B cell (primary cell): Measurements from ENCODE around the gene PARP12. TPM values are rescaled to one million over a fixed set of nuclear protein-coding genes. Genes with fewer than 3 reads are reported as not detected.

Experiments
- ATAC-seq: fragments of 200-7000 bp; cut with Tn5 transposase; one replicate; pipeline ENCODE4 v1.10.0; 2021; ENCODE audit warnings: low read depth, mild to moderate bottlenecking, moderate number of reproducible peaks, moderate library complexity
- CTCF ChIA-PET: fragments of 350-600 bp; sonication (Branson Sonifier 250); formaldehyde crosslinking; loops from one replicate; lab custom pipeline; 2021; ENCODE audit warnings: antibody characterized with exemption, inconsistent platforms; lab: Charles Lee
- POLR2A ChIA-PET: fragments of 350-600 bp; sonication (Branson Sonifier 250); formaldehyde crosslinking; loops from one replicate; lab custom pipeline; 2021; ENCODE audit warnings: antibody characterized with exemption; lab: Charles Lee
- DNase-seq: peaks from one replicate; pipeline ENCODE4 v3.0.0; 2013
- H2AFZ ChIP-seq: 2 replicates; pipeline ENCODE4 v1.6.1; 2012; ENCODE audit warnings: mild to moderate bottlenecking, low read depth, low read length; ENCODE audit not compliant: insufficient read depth, poor library complexity, severe bottlenecking
- H3K27ac ChIP-seq, 2 donors: 1 replicate in 1 of 2; 2 replicates in 1 of 2; pipeline ENCODE4 v1.5.1; 2012 to 2013; ENCODE audit warnings: low read length in 2 of 2, mild to moderate bottlenecking in 2 of 2, moderate library complexity in 1 of 2
- H3K27me3 ChIP-seq, 4 experiments: fragments of 200-600 bp in 1 of 4; sonication (generic) in 1 of 4; replicated peaks in 1 of 4; 1 replicate in 2 of 4; 2 replicates in 2 of 4; pipeline versions ENCODE4 v1.6.1 to v1.7.0; 2013 to 2016; ENCODE audit warnings: low read length in 3 of 4, mild to moderate bottlenecking in 2 of 4, mixed read lengths in 1 of 4, moderate library complexity in 1 of 4; ENCODE audit not compliant: insufficient read depth in 4 of 4, control insufficient read depth in 3 of 4; ENCODE audit errors: control extremely low read depth in 1 of 4
- H3K36me3 ChIP-seq, 2 experiments: replicated peaks in 1 of 2; 1 replicate in 1 of 2; 2 replicates in 1 of 2; pipeline versions ENCODE4 v1.6.1 to v1.7.1; 2013; ENCODE audit warnings: low read length in 1 of 2; ENCODE audit not compliant: insufficient read depth in 2 of 2, control insufficient read depth in 1 of 2; ENCODE audit errors: control extremely low read depth in 1 of 2, extremely low read depth in 1 of 2
- H3K4me1 ChIP-seq, 2 donors: fragments of 200-600 bp in 1 of 2; sonication (generic) in 1 of 2; 1 replicate in 1 of 2; 2 replicates in 1 of 2; pipeline versions ENCODE4 v1.5.1 to v1.6.1; 2013 to 2017; ENCODE audit warnings: low read length in 2 of 2; ENCODE audit not compliant: control insufficient read depth in 2 of 2, insufficient read depth in 2 of 2
- H3K4me2 ChIP-seq: replicated peaks from 2 replicates; pipeline ENCODE3; 2012; ENCODE audit warnings: mild to moderate bottlenecking, low read depth, low read length; ENCODE audit not compliant: poor library complexity, severe bottlenecking
- H3K4me3 ChIP-seq, 5 experiments: fragments of 200-600 bp in 1 of 5; sonication (generic) in 1 of 5; 1 replicate in 3 of 5; 2 replicates in 2 of 5; pipeline versions ENCODE4 v1.5.1 to v1.7.0; 2011 to 2016; ENCODE audit warnings: low read length in 4 of 5, mild to moderate bottlenecking in 4 of 5, low read depth in 2 of 5, control low read depth in 1 of 5, moderate library complexity in 1 of 5; ENCODE audit not compliant: insufficient read depth in 1 of 5; ENCODE audit errors: control extremely low read depth in 1 of 5, extremely low read depth in 1 of 5
- H3K79me2 ChIP-seq: fragments of 200-600 bp; sonication (generic); one replicate; pipeline ENCODE4 v1.6.0; 2016; ENCODE audit warnings: low read length; ENCODE audit not compliant: control insufficient read depth, insufficient read depth
- H3K9ac ChIP-seq: fragments of 200-600 bp; sonication (generic); 2 replicates; pipeline ENCODE4 v1.6.1; 2017; ENCODE audit warnings: mild to moderate bottlenecking, low read length, moderate library complexity
- H3K9me3 ChIP-seq, 3 donors: one replicate each; pipeline versions ENCODE4 v1.6.1 to v1.7.1; 2013; ENCODE audit warnings: low read length in 2 of 3; ENCODE audit not compliant: control insufficient read depth in 2 of 3, insufficient read depth in 1 of 3; ENCODE audit errors: control extremely low read depth in 1 of 3
- H4K20me1 ChIP-seq: 2 replicates; pipeline ENCODE4 v1.6.0; 2012; ENCODE audit warnings: mild to moderate bottlenecking, low read length; ENCODE audit not compliant: insufficient read depth, control insufficient read depth, poor library complexity, severe bottlenecking
- H3K27ac Mint-ChIP-seq: one replicate; pipeline ENCODE4 v1.8.0; 2021; ENCODE audit warnings: mixed read lengths
- H3K27me3 Mint-ChIP-seq: one replicate; pipeline ENCODE4 v1.8.0; 2021; ENCODE audit warnings: mixed read lengths
- H3K4me1 Mint-ChIP-seq: one replicate; pipeline ENCODE4 v1.8.0; 2021; ENCODE audit warnings: mixed read lengths
- H3K4me3 Mint-ChIP-seq: one replicate; pipeline ENCODE4 v1.8.0; 2021; ENCODE audit warnings: mixed read lengths
- H3K9me3 Mint-ChIP-seq: one replicate; pipeline ENCODE4 v1.8.0; 2022; ENCODE audit warnings: mixed read lengths; ENCODE audit not compliant: insufficient read depth
- CTCF ChIP-seq: fragments of 200-600 bp; IDR thresholded peaks from one replicate; pipeline ENCODE4 v1.8.0; 2022; ENCODE audit warnings: antibody characterized with exemption, mild to moderate bottlenecking
- EZH2 ChIP-seq: IDR thresholded peaks from 2 replicates; pipeline ENCODE4 v1.6.1; 2012; ENCODE audit warnings: borderline replicate concordance, low read depth, mild to moderate bottlenecking, moderate library complexity, low read length; ENCODE audit not compliant: insufficient read depth, poor library complexity, severe bottlenecking
- WGBS: methylation state at CpG from one replicate; pipeline ENCODE4 v1.1.5; 2013; ENCODE audit warnings: missing lambda C conversion rate; ENCODE audit not compliant: insufficient coverage; 5-methylcytosine and 5-hydroxymethylcytosine counted together
- intact Hi-C: fragments of 100-400 bp; cut with micrococcal nuclease; formaldehyde crosslinking; loops from one replicate; pipeline ENCODE4 v1.10.0; 2022
- polyA plus RNA-seq: library from polyadenylated mRNA; depleted of rRNA; stranded (reverse); fragments of >200 nt; gene quantifications from 2 replicates; pipeline ENCODE4 v1.2.3, GENCODE V29; 2012
- total RNA-seq, 2 donors: library from RNA; stranded (reverse); fragments of 120-200 nt in 1 of 2; gene quantifications; 1 replicate in 1 of 2; 2 replicates in 1 of 2; pipeline versions ENCODE4 v1.2.3 to v1.2.4, GENCODE V29; 2013 to 2022

PARP12 gene
- total and polyA plus RNA-seq, 2 donors (not counting 1 experiment from before 2014, with no cell fraction given): 170 to 177 TPM

GRCh38 chr7:139991269-139991666 lies 71.5 kb downstream of the PARP12 start:
- Histone ChIP-seq H3K27ac (no peak overlapping the region), H3K4me3 (no peak overlapping the region), H2AFZ (no peak overlapping the region), H3K4me2 (no peak overlapping the region), H3K4me1 (peaks cover 0 to 7% of the 10 kb centered on the region in 2 donors), H3K9ac (no peak overlapping the region), H3K36me3 (no peaks in the 10 kb centered on the region), H3K27me3 (no peaks in the 10 kb centered on the region), H3K79me2 (no peaks in the 10 kb centered on the region), H3K9me3 (no peaks in the 10 kb centered on the region), H4K20me1 (no peaks in the 10 kb centered on the region)
- DNase-seq: no peak
- H3K4me1 Mint-ChIP-seq: peaks cover 10% of the 10 kb centered on the region
- POLR2A ChIA-PET: no interaction called here
- 92% methylated on average over 2 of the region's 5 CpGs for WGBS
- H3K27me3 Mint-ChIP-seq: no peaks in the 10 kb centered on the region
- no peaks in the 10 kb centered on the region for H3K9me3 Mint-ChIP-seq
- H3K4me3 Mint-ChIP-seq: no peak overlapping the region
- ATAC-seq: no peak
- CTCF ChIA-PET: no interaction called here
- no peak for TF ChIP-seq EZH2
- TF ChIP-seq CTCF: no peak
- H3K27ac Mint-ChIP-seq: no peak overlapping the region
- intact Hi-C loops: no loop called here

- Mint-ChIP-seq H3K27ac (no peak overlapping the region), H3K27me3 (no peaks in the 10 kb centered on the region), H3K4me1 (peaks cover 10% of the 10 kb centered on the region), H3K4me3 (no peak overlapping the region), H3K9me3 (no peaks in the 10 kb centered on the region)
- H3K4me3 ChIP-seq: no peak overlapping the region
- ChIA-PET POLR2A (no interaction called here), CTCF (no interaction called here)
- ATAC-seq (no peak), DNase-seq (no peak)
- no peak overlapping the region for H2AFZ ChIP-seq
- TF ChIP-seq CTCF (no peak), EZH2 (no peak)
- no peaks in the 10 kb centered on the region for H3K79me2 ChIP-seq
- H3K36me3 ChIP-seq: no peaks in the 10 kb centered on the region
- WGBS: 95% methylated on average over 19 of the region's 22 CpGs
- no peaks in the 10 kb centered on the region for H3K9me3 ChIP-seq
- no peak overlapping the region for H3K4me2 ChIP-seq
- H3K27ac ChIP-seq: no peak overlapping the region
- no peaks in the 10 kb centered on the region for H3K27me3 ChIP-seq
- H4K20me1 ChIP-seq: no peaks in the 10 kb centered on the region
- H3K9ac ChIP-seq: no peak overlapping the region
- peaks cover 0 to 7% of the 10 kb centered on the region in 2 donors for H3K4me1 ChIP-seq
- intact Hi-C loops: no loop called here
These were observed 72.0 kb downstream of the PARP12 start for GRCh38 chr7:139990571-139991268.
